Neuronal stem cell (in vitro differentiated cells): Measurements from ENCODE around the gene DDIT3.
"Not testable (repeated sequence)": the region's sequence is repeated elsewhere in the genome, so short reads cannot be mapped to it uniquely, and the experiment has no call there.

Experiments used
- DNase-seq: peaks from one replicate; pipeline ENCODE4 v3.0.0-alpha.2; 2013; ENCODE audit warnings: low spot score
- H2AFZ ChIP-seq: one replicate; pipeline ENCODE4 v1.6.1; 2013; ENCODE audit warnings: mild to moderate bottlenecking, low read length, inconsistent platforms
- H2AK5ac ChIP-seq: 2 replicates; pipeline ENCODE4 v1.6.1; 2013; ENCODE audit warnings: low read depth, mild to moderate bottlenecking, inconsistent platforms, low read length, moderate library complexity, mixed read lengths
- H2BK120ac ChIP-seq: 2 replicates; pipeline ENCODE4 v1.6.1; 2013; ENCODE audit warnings: low read depth, mild to moderate bottlenecking, inconsistent platforms, low read length, moderate library complexity, mixed read lengths
- H2BK12ac ChIP-seq: one replicate; pipeline ENCODE4 v1.6.1; 2013; ENCODE audit warnings: low read length, inconsistent platforms
- H2BK15ac ChIP-seq: 2 replicates; pipeline ENCODE4 v1.6.1; 2013; ENCODE audit warnings: mild to moderate bottlenecking, low read length, inconsistent platforms, mixed read lengths
- H2BK5ac ChIP-seq: one replicate; pipeline ENCODE4 v1.6.1; 2013; ENCODE audit warnings: inconsistent platforms, mild to moderate bottlenecking, low read length, moderate library complexity
- H3K14ac ChIP-seq: one replicate; pipeline ENCODE4 v1.6.1; 2013; ENCODE audit warnings: low read length, inconsistent platforms
- H3K18ac ChIP-seq: 2 replicates; pipeline ENCODE4 v1.6.1; 2013; ENCODE audit warnings: low read length, inconsistent platforms
- H3K23ac ChIP-seq: 2 replicates; pipeline ENCODE4 v1.6.1; 2013; ENCODE audit warnings: low read depth, mild to moderate bottlenecking, mixed read lengths, low read length, inconsistent platforms; ENCODE audit not compliant: poor library complexity
- H3K27ac ChIP-seq: replicated peaks from 3 replicates; pipeline ENCODE4 v1.5.1; 2013; ENCODE audit warnings: low read length, inconsistent platforms
- H3K27me3 ChIP-seq, 3 experiments: 2 replicates each; pipeline ENCODE4 v1.6.1; 2013; ENCODE audit warnings: low read length in 3 of 3, mild to moderate bottlenecking in 2 of 3, inconsistent platforms in 1 of 3, low read depth in 1 of 3, mixed read lengths in 1 of 3, moderate library complexity in 1 of 3; ENCODE audit not compliant: control insufficient read depth in 3 of 3, insufficient read depth in 3 of 3
- H3K36me3 ChIP-seq, 2 donors: replicated peaks in 1 of 2; 2 replicates each; pipeline ENCODE4 v1.6.1; 2013; ENCODE audit warnings: low read length in 2 of 2; ENCODE audit not compliant: control insufficient read depth in 2 of 2, insufficient read depth in 2 of 2
- H3K4ac ChIP-seq: 2 replicates; pipeline ENCODE4 v1.6.1; 2013; ENCODE audit warnings: inconsistent platforms, mild to moderate bottlenecking, low read length, moderate library complexity
- H3K4me1 ChIP-seq, 2 donors: 1 replicate in 1 of 2; 2 replicates in 1 of 2; pipeline ENCODE4 v1.6.1; 2013; ENCODE audit warnings: low read length in 2 of 2, low read depth in 1 of 2; ENCODE audit not compliant: control insufficient read depth in 2 of 2, insufficient read depth in 1 of 2
- H3K4me2 ChIP-seq: one replicate; pipeline ENCODE4 v1.6.1; 2013; ENCODE audit warnings: mild to moderate bottlenecking, low read length, inconsistent platforms; ENCODE audit not compliant: insufficient read depth, poor library complexity, severe bottlenecking
- H3K4me3 ChIP-seq, 2 donors: 2 replicates each; pipeline ENCODE4 v1.5.1; 2013; ENCODE audit warnings: low read length in 2 of 2, mild to moderate bottlenecking in 2 of 2, inconsistent platforms in 1 of 2, moderate library complexity in 1 of 2
- H3K79me1 ChIP-seq: one replicate; pipeline ENCODE4 v1.6.1; 2013; ENCODE audit warnings: low read depth, mild to moderate bottlenecking, inconsistent platforms, low read length, moderate library complexity
- H3K9ac ChIP-seq: one replicate; pipeline ENCODE4 v1.6.1; 2013; ENCODE audit warnings: mild to moderate bottlenecking, low read depth, low read length, inconsistent platforms; ENCODE audit not compliant: poor library complexity
- H3K9me3 ChIP-seq, 2 donors: replicated peaks in 1 of 2; 2 replicates each; pipeline versions ENCODE3 to v1.6.1; 2013; ENCODE audit warnings: low read length in 2 of 2, mild to moderate bottlenecking in 2 of 2, inconsistent platforms in 1 of 2, low read depth in 1 of 2, mixed read lengths in 1 of 2, moderate library complexity in 1 of 2; ENCODE audit not compliant: control insufficient read depth in 2 of 2, insufficient read depth in 1 of 2
- H4K8ac ChIP-seq: one replicate; pipeline ENCODE4 v1.6.1; 2013; ENCODE audit warnings: low read depth, mild to moderate bottlenecking, inconsistent platforms, low read length, moderate library complexity
- H4K91ac ChIP-seq: one replicate; pipeline ENCODE4 v1.6.1; 2013; ENCODE audit warnings: low read length, low read depth, mild to moderate bottlenecking, inconsistent platforms; ENCODE audit not compliant: poor library complexity
- WGBS, 2 donors: extraction: QIAGEN DNeasy Blood & Tissue Kit; methylation state at CpG; one replicate each; pipeline ENCODE4 v1.1.7; 2013; ENCODE audit warnings: missing lambda C conversion rate in 2 of 2, mixed read lengths in 1 of 2; ENCODE audit not compliant: insufficient read length in 2 of 2, insufficient replicate concordance in 1 of 2; ENCODE audit errors: extremely low coverage in 2 of 2; 5-methylcytosine and 5-hydroxymethylcytosine counted together

The DDIT3 gene

GRCh38 chr12:57506541-57506940 lies 13.8 kb downstream of the DDIT3 start:
- H2BK15ac ChIP-seq, H2BK5ac ChIP-seq, H4K8ac ChIP-seq, H3K4me2 ChIP-seq, H3K4ac ChIP-seq, H3K27me3 ChIP-seq, H2AK5ac ChIP-seq, H4K91ac ChIP-seq, H2BK120ac ChIP-seq, H3K4me1 ChIP-seq, H3K9ac ChIP-seq, H3K4me3 ChIP-seq, H3K79me1 ChIP-seq, H3K27ac ChIP-seq, H3K23ac ChIP-seq, H2AFZ ChIP-seq, DNase-seq, H3K18ac ChIP-seq, H3K14ac ChIP-seq, H2BK12ac ChIP-seq: not testable (repeated sequence)
- Histone ChIP-seq H3K9me3 (peaks cover 5 to 15% of the 10 kb centered on the region in 2 donors), H3K36me3 (peaks cover 36 to 81% of the 10 kb centered on the region in 2 donors)
- WGBS, 2 donors: no CpG with 5 or more reads among the region's 4 CpGs

- not testable (repeated sequence) for H3K23ac ChIP-seq, H3K27me3 ChIP-seq, H3K18ac ChIP-seq, H2BK5ac ChIP-seq, H4K91ac ChIP-seq, H2BK120ac ChIP-seq, H2BK12ac ChIP-seq, DNase-seq, H3K14ac ChIP-seq, H3K27ac ChIP-seq, H3K79me1 ChIP-seq, H4K8ac ChIP-seq, H3K4ac ChIP-seq, H2BK15ac ChIP-seq, H2AK5ac ChIP-seq, H3K9ac ChIP-seq, H3K4me1 ChIP-seq, H3K4me2 ChIP-seq, H2AFZ ChIP-seq, H3K4me3 ChIP-seq
- peaks cover 5 to 16% of the 10 kb centered on the region in 2 donors for H3K9me3 ChIP-seq
- H3K36me3 ChIP-seq: peaks cover 53 to 84% of the 10 kb centered on the region in 2 donors
- no CpG with 5 or more reads among the region's 22 CpGs for WGBS, 2 donors
These were observed 17.9 kb downstream of the DDIT3 start for GRCh38 chr12:57502311-57502969.

GRCh38 chr12:57500213-57500612 lies 20.1 kb downstream of the DDIT3 start:
- no peak overlapping the region for H3K27ac ChIP-seq
- H3K36me3 ChIP-seq: peaks cover 50 to 87% of the 10 kb centered on the region in 2 donors
- H2AFZ ChIP-seq: no peak overlapping the region
- no peak overlapping the region for H2BK5ac ChIP-seq
- no peak overlapping the region for H3K14ac ChIP-seq
- H3K9ac ChIP-seq: no peak overlapping the region
- no peak overlapping the region for H3K18ac ChIP-seq
- H3K9me3 ChIP-seq: peaks cover 2 to 3% of the 10 kb centered on the region in 2 donors
- H3K79me1 ChIP-seq: peaks cover 4% of the 10 kb centered on the region
- no peak overlapping the region for H4K8ac ChIP-seq
- no peak overlapping the region for H3K4me3 ChIP-seq
- H2AK5ac ChIP-seq: no peak overlapping the region
- no peak overlapping the region for H4K91ac ChIP-seq
- no peak overlapping the region for H2BK12ac ChIP-seq
- no peak overlapping the region for H3K4ac ChIP-seq
- no peak overlapping the region for H3K4me2 ChIP-seq
- no peak overlapping the region for H2BK120ac ChIP-seq
- no CpG with 5 or more reads among the region's 11 CpGs for whole genome bisulfite sequencing, 2 donors
- H3K4me1 ChIP-seq: no peaks in the 10 kb centered on the region
- H2BK15ac ChIP-seq: no peak overlapping the region
- H3K27me3 ChIP-seq: no peaks in the 10 kb centered on the region
- H3K23ac ChIP-seq: no peak overlapping the region
- DNase-seq: no peak

GRCh38 chr12:57498571-57498970 lies 21.7 kb downstream of the DDIT3 start:
- H3K18ac ChIP-seq: no peak overlapping the region
- no CpG with 5 or more reads among the region's 4 CpGs for WGBS, 2 donors
- no peak overlapping the region for H4K91ac ChIP-seq
- peaks cover 41 to 75% of the 10 kb centered on the region in 2 donors for H3K36me3 ChIP-seq
- H3K9ac ChIP-seq: no peak overlapping the region
- no peak overlapping the region for H3K4me3 ChIP-seq
- H2BK120ac ChIP-seq: no peak overlapping the region
- no peak overlapping the region for H2BK12ac ChIP-seq
- H3K4me1 ChIP-seq: no peaks in the 10 kb centered on the region
- no peak overlapping the region for H3K14ac ChIP-seq
- DNase-seq: no peak
- H4K8ac ChIP-seq: no peak overlapping the region
- no peak overlapping the region for H3K4ac ChIP-seq
- H2AFZ ChIP-seq: no peak overlapping the region
- no peak overlapping the region for H3K27ac ChIP-seq
- H3K27me3 ChIP-seq: no peaks in the 10 kb centered on the region
- no peak overlapping the region for H2AK5ac ChIP-seq
- no peak overlapping the region for H3K4me2 ChIP-seq
- H3K9me3 ChIP-seq: peaks cover 0 to 3% of the 10 kb centered on the region in 2 donors
- no peak overlapping the region for H3K23ac ChIP-seq
- no peak overlapping the region for H2BK5ac ChIP-seq
- H3K79me1 ChIP-seq: peaks cover 4% of the 10 kb centered on the region
- no peak overlapping the region for H2BK15ac ChIP-seq
